SJCRH30 (cell line): Measurements from ENCODE around the gene RBX1. TPM values are rescaled to one million over a fixed set of nuclear protein-coding genes. Genes with fewer than 3 reads are reported as not detected.

Experiments
- total RNA-seq: library from RNA; depleted of rRNA; stranded (reverse); fragments of >200 nt; shearing (Covaris generic); gene quantifications from 2 replicates; pipeline ENCODE4 v1.2.3, GENCODE V29; 2014; rRNA removed

The RBX1 gene
- total RNA-seq, 1 experiment from 2014 or later, result 83.4 TPM

Other genes starting within 250 kb of the RBX1 start
- gene SLC25A17, start 132.0 kb upstream of the RBX1 start, total RNA-seq, result 37.0 and 37.9 TPM in 2 replicates
- 245 and 285 TPM in 2 replicates for gene ST13, start 94.7 kb upstream of the RBX1 start, total RNA-seq
- gene XPNPEP3, start 94.2 kb upstream of the RBX1 start, total RNA-seq, result 17.3 and 18.2 TPM in 2 replicates
- not detected in 2 replicates for gene DNAJB7, start 89.3 kb upstream of the RBX1 start, total RNA-seq
- 27.5 and 29.7 TPM in 2 replicates for gene EP300, start 141.2 kb downstream of the RBX1 start, total RNA-seq